Neuronal stem cell (in vitro differentiated cells): Measurements from ENCODE around the gene ANO6.

ENCODE experiments used
- DNase-seq: peaks from one replicate; pipeline ENCODE4 v3.0.0-alpha.2; 2013; ENCODE audit warnings: low spot score
- H2AFZ ChIP-seq: one replicate; pipeline ENCODE4 v1.6.1; 2013; ENCODE audit warnings: mild to moderate bottlenecking, low read length, inconsistent platforms
- H2AK5ac ChIP-seq: 2 replicates; pipeline ENCODE4 v1.6.1; 2013; ENCODE audit warnings: low read depth, mild to moderate bottlenecking, inconsistent platforms, low read length, moderate library complexity, mixed read lengths
- H2BK120ac ChIP-seq: 2 replicates; pipeline ENCODE4 v1.6.1; 2013; ENCODE audit warnings: low read depth, mild to moderate bottlenecking, inconsistent platforms, low read length, moderate library complexity, mixed read lengths
- H2BK12ac ChIP-seq: one replicate; pipeline ENCODE4 v1.6.1; 2013; ENCODE audit warnings: low read length, inconsistent platforms
- H2BK15ac ChIP-seq: 2 replicates; pipeline ENCODE4 v1.6.1; 2013; ENCODE audit warnings: mild to moderate bottlenecking, low read length, inconsistent platforms, mixed read lengths
- H2BK5ac ChIP-seq: one replicate; pipeline ENCODE4 v1.6.1; 2013; ENCODE audit warnings: inconsistent platforms, mild to moderate bottlenecking, low read length, moderate library complexity
- H3K14ac ChIP-seq: one replicate; pipeline ENCODE4 v1.6.1; 2013; ENCODE audit warnings: low read length, inconsistent platforms
- H3K18ac ChIP-seq: 2 replicates; pipeline ENCODE4 v1.6.1; 2013; ENCODE audit warnings: low read length, inconsistent platforms
- H3K23ac ChIP-seq: 2 replicates; pipeline ENCODE4 v1.6.1; 2013; ENCODE audit warnings: low read depth, mild to moderate bottlenecking, mixed read lengths, low read length, inconsistent platforms; ENCODE audit not compliant: poor library complexity
- H3K27ac ChIP-seq: replicated peaks from 3 replicates; pipeline ENCODE4 v1.5.1; 2013; ENCODE audit warnings: low read length, inconsistent platforms
- H3K27me3 ChIP-seq, 3 experiments: 2 replicates each; pipeline ENCODE4 v1.6.1; 2013; ENCODE audit warnings: low read length in 3 of 3, mild to moderate bottlenecking in 2 of 3, inconsistent platforms in 1 of 3, low read depth in 1 of 3, mixed read lengths in 1 of 3, moderate library complexity in 1 of 3; ENCODE audit not compliant: control insufficient read depth in 3 of 3, insufficient read depth in 3 of 3
- H3K36me3 ChIP-seq, 2 donors: replicated peaks in 1 of 2; 2 replicates each; pipeline ENCODE4 v1.6.1; 2013; ENCODE audit warnings: low read length in 2 of 2; ENCODE audit not compliant: control insufficient read depth in 2 of 2, insufficient read depth in 2 of 2
- H3K4ac ChIP-seq: 2 replicates; pipeline ENCODE4 v1.6.1; 2013; ENCODE audit warnings: inconsistent platforms, mild to moderate bottlenecking, low read length, moderate library complexity
- H3K4me1 ChIP-seq, 2 donors: 1 replicate in 1 of 2; 2 replicates in 1 of 2; pipeline ENCODE4 v1.6.1; 2013; ENCODE audit warnings: low read length in 2 of 2, low read depth in 1 of 2; ENCODE audit not compliant: control insufficient read depth in 2 of 2, insufficient read depth in 1 of 2
- H3K4me2 ChIP-seq: one replicate; pipeline ENCODE4 v1.6.1; 2013; ENCODE audit warnings: mild to moderate bottlenecking, low read length, inconsistent platforms; ENCODE audit not compliant: insufficient read depth, poor library complexity, severe bottlenecking
- H3K4me3 ChIP-seq, 2 donors: 2 replicates each; pipeline ENCODE4 v1.5.1; 2013; ENCODE audit warnings: low read length in 2 of 2, mild to moderate bottlenecking in 2 of 2, inconsistent platforms in 1 of 2, moderate library complexity in 1 of 2
- H3K79me1 ChIP-seq: one replicate; pipeline ENCODE4 v1.6.1; 2013; ENCODE audit warnings: low read depth, mild to moderate bottlenecking, inconsistent platforms, low read length, moderate library complexity
- H3K9ac ChIP-seq: one replicate; pipeline ENCODE4 v1.6.1; 2013; ENCODE audit warnings: mild to moderate bottlenecking, low read depth, low read length, inconsistent platforms; ENCODE audit not compliant: poor library complexity
- H3K9me3 ChIP-seq, 2 donors: replicated peaks in 1 of 2; 2 replicates each; pipeline versions ENCODE3 to v1.6.1; 2013; ENCODE audit warnings: low read length in 2 of 2, mild to moderate bottlenecking in 2 of 2, inconsistent platforms in 1 of 2, low read depth in 1 of 2, mixed read lengths in 1 of 2, moderate library complexity in 1 of 2; ENCODE audit not compliant: control insufficient read depth in 2 of 2, insufficient read depth in 1 of 2
- H4K8ac ChIP-seq: one replicate; pipeline ENCODE4 v1.6.1; 2013; ENCODE audit warnings: low read depth, mild to moderate bottlenecking, inconsistent platforms, low read length, moderate library complexity
- H4K91ac ChIP-seq: one replicate; pipeline ENCODE4 v1.6.1; 2013; ENCODE audit warnings: low read length, low read depth, mild to moderate bottlenecking, inconsistent platforms; ENCODE audit not compliant: poor library complexity
- WGBS, 2 donors: extraction: QIAGEN DNeasy Blood & Tissue Kit; methylation state at CpG; one replicate each; pipeline ENCODE4 v1.1.7; 2013; ENCODE audit warnings: missing lambda C conversion rate in 2 of 2, mixed read lengths in 1 of 2; ENCODE audit not compliant: insufficient read length in 2 of 2, insufficient replicate concordance in 1 of 2; ENCODE audit errors: extremely low coverage in 2 of 2; 5-methylcytosine and 5-hydroxymethylcytosine counted together

Gene ANO6

GRCh38 chr12:45227316-45228067 lies 11.6 kb downstream of the ANO6 start:
- H2BK5ac ChIP-seq, result no peak overlapping the region
- H3K27me3 ChIP-seq, result no peaks in the 10 kb centered on the region
- no peak overlapping the region for H2BK15ac ChIP-seq

GRCh38 chr12:45231515-45232145 lies 15.7 kb downstream of the ANO6 start:
- Histone ChIP-seq H3K79me1 (peaks cover 1% of the 10 kb centered on the region), H4K8ac (no peak overlapping the region), H2BK12ac (no peak overlapping the region), H2BK5ac (no peak overlapping the region), H3K18ac (no peak overlapping the region), H3K4me2 (no peak overlapping the region), H3K4me1 (peaks cover 18 to 23% of the 10 kb centered on the region in 2 donors), H3K36me3 (peaks cover 0 to 12% of the 10 kb centered on the region in 2 donors), H2AFZ (no peak overlapping the region), H3K23ac (no peak overlapping the region), H3K4ac (no peak overlapping the region), H3K27me3 (no peaks in the 10 kb centered on the region), H3K14ac (no peak overlapping the region), H2BK15ac (no peak overlapping the region), H4K91ac (no peak overlapping the region), H3K9ac (no peak overlapping the region), H3K9me3 (no peaks in the 10 kb centered on the region), H3K27ac (no peak overlapping the region), H2BK120ac (no peak overlapping the region), H2AK5ac (no peak overlapping the region), H3K4me3 (no peak overlapping the region)
- no peak for DNase-seq
- no CpG with 5 or more reads among the region's 3 CpGs for WGBS, 2 donors

More at GRCh38 chr12:45227316-45228067, 11.6 kb downstream of the ANO6 start:
- Histone ChIP-seq H3K79me1 (no peaks in the 10 kb centered on the region), H3K14ac (no peak overlapping the region), H3K4me1 (peaks cover under 1 to 4% of the 10 kb centered on the region in 2 donors), H3K4ac (no peak overlapping the region), H2AFZ (no peak overlapping the region), H3K9ac (no peak overlapping the region), H3K18ac (no peak overlapping the region), H2AK5ac (no peak overlapping the region), H4K8ac (no peak overlapping the region), H3K27ac (no peak overlapping the region), H3K4me2 (no peak overlapping the region), H3K23ac (no peak overlapping the region), H2BK12ac (no peak overlapping the region), H3K9me3 (peaks cover 0 to under 1% of the 10 kb centered on the region in 2 donors), H3K4me3 (no peak overlapping the region), H4K91ac (no peak overlapping the region), H2BK120ac (no peak overlapping the region), H3K36me3 (peaks cover 0 to 19% of the 10 kb centered on the region in 2 donors)
- no CpG with 5 or more reads among the region's 3 CpGs for WGBS, 2 donors
- DNase-seq, result no peak

- no peak overlapping the region for H2AFZ ChIP-seq
- H4K91ac ChIP-seq, result no peak overlapping the region
- H3K23ac ChIP-seq, result no peak overlapping the region
- H2BK120ac ChIP-seq, result no peak overlapping the region
- no CpG with 5 or more reads among the region's 3 CpGs for whole genome bisulfite sequencing, 2 donors
- no peak overlapping the region for H4K8ac ChIP-seq
- no peak overlapping the region for H3K4ac ChIP-seq
- H3K4me3 ChIP-seq, result no peak overlapping the region
- no peak overlapping the region for H2BK12ac ChIP-seq
- no peaks in the 10 kb centered on the region for H3K9me3 ChIP-seq
- peaks cover 0 to 12% of the 10 kb centered on the region in 2 donors for H3K36me3 ChIP-seq
- no peak overlapping the region for H3K18ac ChIP-seq
- H2BK5ac ChIP-seq, result no peak overlapping the region
- H3K79me1 ChIP-seq, result peaks cover 1% of the 10 kb centered on the region
- no peak overlapping the region for H3K14ac ChIP-seq
- peak overlapping the region; percentile 45 for H3K27ac ChIP-seq
- no peak overlapping the region for H3K4me2 ChIP-seq
- no peaks in the 10 kb centered on the region for H3K27me3 ChIP-seq
- no peak for DNase-seq
- no peak overlapping the region for H3K9ac ChIP-seq
- H2AK5ac ChIP-seq, result no peak overlapping the region
- no peak overlapping the region for H2BK15ac ChIP-seq
- H3K4me1 ChIP-seq, result peaks cover 18 to 23% of the 10 kb centered on the region in 2 donors
These were observed 16.4 kb downstream of the ANO6 start for GRCh38 chr12:45232146-45232755.

GRCh38 chr12:45232756-45233372 lies 17.0 kb downstream of the ANO6 start:
- Histone ChIP-seq H3K36me3 (peaks cover 0 to 12% of the 10 kb centered on the region in 2 donors), H3K4me1 (peaks cover 18 to 23% of the 10 kb centered on the region in 2 donors)

More at GRCh38 chr12:45232756-45233372, 17.0 kb downstream of the ANO6 start:
- Histone ChIP-seq H3K27me3 (no peaks in the 10 kb centered on the region), H3K9me3 (no peaks in the 10 kb centered on the region), H4K91ac (peak overlapping the region; percentile 50), H3K23ac (no peak overlapping the region), H2BK5ac (no peak overlapping the region), H2BK120ac (no peak overlapping the region), H2AK5ac (no peak overlapping the region), H2BK12ac (no peak overlapping the region), H3K4ac (no peak overlapping the region), H3K4me3 (no peak overlapping the region), H3K79me1 (peaks cover 1% of the 10 kb centered on the region), H2BK15ac (no peak overlapping the region), H3K9ac (no peak overlapping the region), H3K27ac (peak overlapping the region; percentile 45), H3K18ac (no peak overlapping the region), H3K14ac (no peak overlapping the region), H4K8ac (no peak overlapping the region), H3K4me2 (no peak overlapping the region), H2AFZ (no peak overlapping the region)
- WGBS, 2 donors, result no CpG with 5 or more reads among the region's 6 CpGs
- DNase-seq, result no peak
